GM12892 (cell line): Measurements from ENCODE around the gene RASGEF1C.

ENCODE experiments used
- POLR2A ChIP-seq: IDR thresholded peaks from 2 replicates; pipeline ENCODE4 v1.6.1; 2011; ENCODE audit warnings: low read depth, low read length, control low read depth
- POLR2AphosphoS5 ChIP-seq: IDR thresholded peaks from 2 replicates; pipeline ENCODE4 v1.6.1; 2011; ENCODE audit warnings: low read depth, low read length, control low read depth

DNA sequence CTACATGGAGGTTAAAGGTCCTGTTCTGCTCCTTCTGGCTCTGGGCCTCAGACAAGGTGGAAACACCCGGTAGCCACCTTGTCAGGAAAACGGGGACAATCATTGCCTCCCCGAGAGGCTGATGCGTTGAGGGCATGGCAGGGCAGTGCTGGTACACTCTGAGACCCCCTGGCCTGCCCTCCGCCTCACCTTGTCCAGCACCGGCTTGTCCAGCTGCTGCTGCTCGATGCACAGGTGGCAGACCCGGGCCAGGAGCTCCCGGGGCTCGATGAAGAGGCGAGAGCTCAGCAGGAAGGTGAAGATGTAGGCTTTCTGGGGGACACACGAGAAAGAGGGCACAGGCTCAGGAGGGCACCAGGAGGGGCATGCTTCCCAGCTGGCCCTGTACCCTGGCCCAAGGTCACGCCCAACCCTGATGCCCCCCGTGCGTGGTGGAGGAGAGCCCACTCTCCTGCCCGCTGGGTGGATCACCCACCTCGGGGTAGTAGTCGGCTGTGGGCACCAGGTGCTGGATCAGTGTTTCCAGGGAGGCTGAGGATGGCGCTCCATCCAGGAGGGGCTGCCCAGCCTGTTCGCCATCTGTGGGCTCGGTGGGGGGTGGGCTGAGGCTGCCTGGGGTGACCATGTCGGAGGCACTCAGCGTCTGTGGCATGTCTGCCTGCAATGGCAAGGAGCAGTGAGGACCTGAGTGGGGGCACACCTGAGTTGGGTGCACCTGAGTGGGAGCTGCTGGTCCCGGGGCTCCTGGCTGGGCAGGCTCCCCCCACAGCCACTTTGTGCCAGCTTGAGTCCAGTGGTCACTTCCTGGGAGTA lies 71.4 kb downstream of the RASGEF1C start:
- TF ChIP-seq POLR2AphosphoS5 (no peak), POLR2A (no peak)
